HG02870 (cell line): ENCODE measurements around the gene GATAD2B.
"Not testable (repeated sequence)": the region's sequence is repeated elsewhere in the genome, so short reads cannot be mapped to it uniquely, and the experiment has no call there.

Experiments
- ATAC-seq: cut with Tn5 transposase; IDR thresholded peaks from one replicate; pipeline ENCODE4 v1.9.1; 2021; ENCODE audit warnings: mild to moderate bottlenecking, moderate library complexity; ENCODE audit not compliant: unreplicated experiment

Gene GATAD2B

DNA sequence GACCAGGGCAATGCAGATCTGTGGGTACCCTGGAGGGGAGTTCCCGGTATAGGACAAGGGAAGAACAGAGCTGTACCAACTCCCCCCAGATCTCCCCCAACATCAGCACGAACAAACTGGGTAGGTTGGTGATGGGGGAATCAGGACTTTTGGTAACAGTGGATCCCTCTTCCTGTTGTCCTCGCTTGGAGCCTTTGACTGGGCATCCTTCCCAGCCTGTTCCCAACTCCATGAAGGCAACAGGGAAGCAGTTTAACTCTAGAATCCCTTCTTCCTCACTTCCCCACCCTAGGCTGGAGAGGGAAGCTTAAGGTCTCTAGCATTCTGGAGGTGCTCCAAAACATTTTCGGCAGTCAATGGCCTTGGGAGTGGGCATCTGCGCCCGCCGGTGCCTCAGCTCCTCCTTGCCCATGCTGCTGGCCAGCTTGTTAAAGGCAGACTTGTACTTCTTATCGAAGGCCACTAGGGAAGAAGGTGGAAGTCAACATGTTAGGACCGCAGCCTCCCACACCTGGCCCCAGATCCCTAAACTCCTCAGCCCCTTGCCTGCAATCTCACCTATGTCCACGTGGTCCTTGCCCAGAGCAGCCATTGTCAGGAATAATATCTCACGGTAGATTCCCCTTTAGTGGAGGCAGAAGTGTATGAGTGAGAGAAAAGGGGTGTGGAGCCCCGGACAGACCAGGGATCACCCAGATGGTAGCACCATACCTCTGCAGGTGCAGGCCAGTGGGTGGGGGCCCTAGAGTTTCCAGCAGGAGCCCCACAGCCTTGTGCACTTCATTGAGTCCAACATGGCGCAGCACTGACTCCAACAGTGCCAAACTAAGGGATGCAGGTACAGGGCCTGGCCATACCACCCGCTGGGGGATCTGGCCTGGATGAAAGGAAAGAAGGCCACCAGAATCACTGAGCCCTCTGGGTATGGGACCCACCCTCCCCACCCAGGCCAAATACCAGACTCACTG is 7.5 kb upstream of the GATAD2B start:
- ATAC-seq = no peak

DNA sequence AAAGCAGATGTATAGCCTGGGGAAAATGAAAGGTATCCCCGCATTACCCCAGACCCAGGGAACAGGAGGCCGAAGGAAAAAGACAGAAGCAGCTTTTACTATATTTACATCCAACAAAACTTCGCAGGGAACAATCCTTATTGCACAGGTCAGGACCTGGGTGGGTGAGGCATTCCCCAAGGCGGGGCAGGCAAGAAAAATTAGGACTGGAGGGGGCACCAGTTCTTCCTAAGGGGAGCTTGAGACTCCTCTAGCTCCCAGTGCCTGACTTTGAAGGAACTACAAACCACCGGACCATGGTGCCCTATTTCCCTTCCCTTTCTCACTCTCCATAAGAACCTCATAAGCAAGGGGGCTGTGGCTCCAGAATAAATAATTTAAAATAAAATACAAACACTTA is 6.7 kb upstream of the GATAD2B start:
- no peak for ATAC-seq

DNA sequence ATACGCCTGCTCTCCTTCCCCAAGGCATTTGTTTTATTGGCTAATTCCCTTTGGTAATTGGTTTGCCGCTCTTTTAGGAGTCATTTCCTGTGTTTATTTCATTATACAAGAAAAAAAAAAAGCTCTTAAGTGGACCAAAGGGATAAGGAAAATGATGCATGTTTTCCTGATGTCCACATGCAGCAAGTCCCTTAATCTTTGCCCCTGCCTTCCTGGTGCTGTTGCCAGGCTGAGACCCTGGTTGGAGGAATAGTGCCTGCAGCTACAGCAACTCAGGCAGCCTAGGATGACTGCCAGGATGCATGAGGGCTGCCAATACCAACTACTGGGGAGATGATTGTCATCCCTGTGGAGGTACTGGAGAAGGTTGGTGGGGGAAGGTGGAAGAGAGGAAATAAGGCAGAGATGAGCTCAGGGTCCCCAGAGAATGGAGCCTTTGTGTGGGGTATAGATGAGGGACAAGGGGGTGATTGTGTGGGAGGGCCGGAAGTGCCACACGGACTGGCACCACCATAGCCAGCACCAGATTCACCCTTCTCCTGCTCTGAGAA is 6.1 kb upstream of the GATAD2B start:
- ATAC-seq = no peak

DNA sequence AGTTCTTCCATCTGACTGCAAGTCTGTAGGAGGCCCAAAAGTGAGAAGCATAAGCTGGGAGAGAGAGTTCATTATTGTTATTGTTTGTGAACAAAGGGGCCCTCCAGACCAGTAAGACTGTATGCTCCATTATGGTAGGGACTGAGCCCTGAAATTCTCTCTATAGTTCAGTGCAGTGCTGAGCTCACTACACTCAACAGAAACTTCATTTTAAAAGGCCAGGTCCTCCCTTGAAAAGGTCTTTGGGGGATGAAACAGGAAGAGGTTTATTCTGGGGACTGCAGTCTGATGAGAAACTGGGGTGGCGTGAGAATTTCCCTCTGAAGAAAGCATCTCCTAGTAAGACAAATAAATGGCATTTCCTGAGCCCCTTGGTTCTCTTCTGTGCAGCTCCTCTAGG is 5.5 kb upstream of the GATAD2B start:
- ATAC-seq = no peak

DNA sequence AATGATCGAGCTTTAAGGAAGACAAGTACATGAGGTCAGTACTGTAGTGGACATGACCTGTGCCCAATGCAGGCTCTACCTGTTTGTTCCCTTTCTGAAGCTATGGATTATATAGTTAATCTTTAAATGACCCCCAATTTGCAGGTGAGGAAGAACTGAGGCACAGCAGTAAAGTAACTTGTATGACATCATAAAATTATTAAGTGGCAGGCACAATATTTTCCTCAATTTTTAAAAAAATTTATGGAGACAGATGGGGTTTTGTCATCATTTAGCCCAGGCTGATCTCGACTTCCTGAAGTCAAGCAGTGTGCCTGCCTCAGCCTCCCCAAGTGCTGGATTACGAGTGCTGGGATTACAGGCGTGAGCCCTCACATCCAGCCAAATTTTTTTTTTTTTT is 3.6 kb upstream of the GATAD2B start:
- no peak for ATAC-seq

DNA sequence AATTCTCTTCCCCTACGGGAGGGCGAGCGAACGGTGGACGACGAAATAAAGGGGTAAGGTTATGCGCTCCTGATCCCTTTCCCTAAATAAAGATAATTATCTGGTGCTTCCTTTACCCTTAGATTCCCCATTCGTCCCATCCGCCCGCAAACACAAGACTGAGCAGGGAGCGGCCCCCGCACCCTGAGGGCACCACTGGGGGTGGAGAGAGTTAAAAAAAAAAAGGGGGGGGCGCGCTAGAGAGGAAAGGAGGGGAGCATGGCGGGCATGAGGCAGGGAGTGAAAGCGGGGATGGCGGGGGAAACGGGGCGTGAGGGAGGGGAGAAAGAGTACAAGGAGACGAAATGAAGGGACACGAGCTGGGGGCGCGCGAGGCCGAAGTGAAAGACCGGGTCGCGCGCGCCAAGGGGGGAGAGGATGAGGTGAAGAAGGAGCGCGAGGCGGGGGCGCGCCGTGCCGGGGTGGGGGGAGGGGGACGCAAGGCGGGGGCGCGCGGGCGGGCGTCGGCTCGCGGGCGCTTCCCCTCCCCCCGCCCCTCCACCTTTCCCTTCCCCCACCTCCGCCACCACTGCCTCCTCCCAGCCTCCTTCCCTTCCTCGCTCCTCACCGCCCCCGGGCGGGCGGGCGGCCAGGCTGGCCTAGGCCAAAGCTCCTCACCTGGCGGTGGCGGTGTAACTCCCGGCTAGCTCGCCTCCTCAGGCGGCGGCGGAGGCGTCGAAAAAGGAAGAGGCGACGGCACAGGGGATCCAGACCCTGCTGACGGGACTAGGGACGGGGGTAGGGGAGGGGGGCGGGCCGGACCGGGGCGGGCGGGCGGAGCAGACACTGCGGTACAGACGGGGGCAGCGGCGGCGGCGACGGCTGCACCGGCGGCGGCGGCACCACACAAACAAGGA is 448 bp downstream of the GATAD2B start:
- peak; percentile 8 for ATAC-seq

DNA sequence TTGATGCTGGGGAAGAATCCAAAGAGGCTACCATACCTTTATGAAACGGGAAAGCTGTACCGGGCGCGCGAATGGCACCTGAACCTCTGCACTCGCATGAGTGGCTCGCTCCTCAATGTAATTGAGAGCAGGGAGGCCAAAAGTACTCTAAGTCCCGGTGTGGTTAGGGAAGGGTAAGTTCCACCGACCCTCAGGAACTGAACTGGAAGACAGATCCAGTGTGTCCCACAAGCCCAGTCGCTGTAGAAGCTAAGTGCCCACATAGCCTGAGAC is 1.0 kb downstream of the GATAD2B start:
- no peak for ATAC-seq

DNA sequence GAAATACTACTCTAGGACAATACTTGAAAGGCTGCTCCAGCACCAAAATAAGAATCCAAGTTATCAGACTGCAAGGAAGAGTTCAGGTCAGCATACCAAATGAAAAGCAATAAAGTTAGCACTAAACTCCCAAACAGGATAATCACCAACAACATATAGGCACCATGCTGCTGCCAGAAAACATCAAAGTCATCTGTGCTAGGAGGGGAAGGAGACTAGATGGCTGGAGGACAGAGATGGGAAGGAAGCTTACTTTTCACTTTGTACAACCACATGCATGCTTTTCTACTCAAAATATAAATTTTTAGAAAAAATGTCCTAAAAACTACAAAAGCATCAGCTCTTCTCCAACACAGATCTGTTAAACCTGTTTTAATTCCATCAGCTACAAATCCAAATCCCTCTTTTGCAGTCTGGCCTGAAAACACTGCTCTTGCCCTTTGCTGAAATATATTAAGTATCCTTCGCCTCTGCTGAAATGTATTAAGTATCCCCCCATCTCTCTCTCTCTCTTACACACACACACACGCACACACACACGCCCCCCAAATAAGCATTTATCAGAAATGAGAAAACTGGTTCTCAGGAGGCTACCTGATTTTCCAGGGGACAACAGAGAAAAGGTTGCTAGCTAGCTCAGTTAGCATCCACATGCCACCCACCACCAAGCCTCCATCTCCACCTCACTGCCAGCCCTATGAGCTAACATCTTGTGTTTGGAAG is 1.5 kb downstream of the GATAD2B start:
- no peak for ATAC-seq

DNA sequence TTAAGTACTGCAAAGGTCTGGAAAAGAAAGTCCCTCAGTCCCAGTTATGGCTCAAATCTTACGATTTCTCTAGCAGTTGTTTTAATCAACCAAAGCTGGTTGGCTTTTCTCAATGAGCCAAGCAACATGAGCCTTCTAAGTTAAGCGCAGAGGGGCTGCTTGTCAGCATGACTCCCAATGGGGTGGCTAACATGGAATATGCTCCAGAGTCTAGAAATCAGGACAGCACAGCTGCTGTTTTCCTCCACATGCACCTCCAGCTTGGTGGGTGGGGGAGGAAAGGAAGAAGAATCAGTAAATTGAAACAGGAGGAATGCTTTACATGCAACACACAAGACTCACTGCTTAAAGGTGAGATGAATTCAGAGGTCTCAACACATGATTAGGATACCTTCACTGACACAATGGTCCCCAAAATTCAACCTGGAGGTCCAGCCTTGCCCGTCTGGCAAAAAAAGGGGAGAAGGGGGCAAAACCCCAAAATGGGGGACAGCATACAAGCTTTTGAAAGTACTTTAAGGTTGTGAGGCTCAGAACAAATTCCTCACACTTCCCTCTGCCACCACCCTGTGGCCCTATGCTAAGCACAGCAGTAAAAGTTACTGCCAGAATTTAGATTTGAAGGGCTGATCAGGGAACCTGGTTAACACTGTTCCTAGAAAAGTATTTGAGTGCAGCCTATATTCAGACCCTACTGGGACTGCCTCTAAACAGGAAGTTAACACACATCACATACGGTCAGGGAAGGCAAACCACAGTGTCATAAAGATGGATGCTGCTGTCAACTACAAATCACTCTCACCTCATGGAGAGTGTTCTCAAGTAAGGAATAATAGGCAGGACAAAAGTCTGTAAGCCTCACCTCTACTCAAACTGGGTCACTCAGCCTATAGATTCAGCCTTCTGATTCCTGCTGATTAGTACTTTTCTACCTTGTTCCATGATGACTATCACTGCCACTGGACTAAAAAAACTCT is 2.6 kb downstream of the GATAD2B start:
- no peak for ATAC-seq

DNA sequence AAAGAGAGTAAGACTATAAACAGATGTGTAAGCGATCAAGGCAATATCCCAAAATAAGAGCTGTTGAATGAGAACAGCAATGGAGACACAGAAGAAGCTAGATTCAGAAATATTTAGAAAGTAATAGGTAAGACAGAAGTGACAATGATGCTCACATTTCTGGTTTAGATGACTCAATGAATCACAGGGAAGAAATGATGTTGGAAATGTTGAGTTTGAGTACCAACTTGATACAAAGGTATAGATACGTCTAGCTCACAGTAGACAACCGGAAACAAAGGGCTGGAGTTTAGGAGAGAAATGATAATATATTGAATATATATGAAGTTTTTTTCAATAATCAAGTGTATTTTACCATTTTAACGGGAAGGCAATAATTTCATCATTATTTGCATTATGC is 6.5 kb downstream of the GATAD2B start:
- no peak for ATAC-seq

DNA sequence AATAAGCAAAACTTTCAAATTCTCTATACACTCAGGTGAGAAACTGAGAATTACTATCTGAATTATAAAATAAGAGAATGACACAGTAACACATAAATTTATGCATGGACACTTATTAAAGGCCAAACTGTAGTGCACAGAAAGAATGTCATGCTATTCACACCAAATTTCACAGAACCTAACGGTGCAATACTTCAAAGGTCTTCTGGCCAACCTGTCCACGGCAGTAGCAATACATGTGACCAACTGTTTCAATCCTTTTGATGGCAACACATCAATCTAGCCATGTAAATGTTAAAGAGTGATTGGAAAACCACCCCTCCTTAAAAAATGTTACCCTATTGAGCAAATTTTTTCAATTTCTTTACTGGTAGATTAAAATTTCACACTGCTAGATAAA is 10.4 kb downstream of the GATAD2B start:
- ATAC-seq = no peak

DNA sequence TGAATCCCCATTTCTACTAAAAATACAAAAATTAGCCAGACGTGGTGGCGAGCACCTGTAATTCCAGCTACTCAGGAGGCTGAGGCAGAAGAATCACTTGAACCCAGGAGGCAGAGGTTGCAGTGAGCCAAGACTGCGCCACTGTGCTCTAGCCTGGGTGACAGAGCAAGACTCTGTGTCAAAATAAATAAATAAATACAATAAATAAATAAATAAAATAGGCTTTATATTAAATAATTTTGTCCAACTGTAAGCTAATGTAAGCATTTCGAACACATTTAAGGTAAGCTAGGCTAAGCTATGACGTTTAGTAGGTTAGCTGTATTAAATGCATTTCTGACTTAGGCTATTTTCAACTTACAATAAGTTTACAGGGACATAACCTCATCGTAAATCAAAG is 12.2 kb downstream of the GATAD2B start:
- ATAC-seq = not testable (repeated sequence)

DNA sequence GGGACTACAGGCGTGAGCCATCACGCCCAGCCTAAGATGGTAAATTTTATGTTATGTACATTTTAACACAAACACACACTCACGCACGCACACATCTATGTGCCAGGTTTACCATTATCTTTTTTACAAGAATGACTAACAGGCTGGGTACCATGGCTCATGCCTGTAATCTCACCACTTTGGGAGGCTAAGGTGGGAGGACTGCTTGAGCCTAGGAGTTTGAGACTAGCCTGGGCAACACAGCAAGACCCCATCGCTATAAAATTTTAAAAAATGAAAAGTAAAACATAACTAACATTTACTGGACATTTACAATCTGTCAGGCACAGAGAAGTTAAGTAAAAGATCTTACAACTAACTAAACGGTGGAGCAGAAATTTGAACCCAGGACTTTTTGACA is 14.7 kb downstream of the GATAD2B start:
- no peak for ATAC-seq

DNA sequence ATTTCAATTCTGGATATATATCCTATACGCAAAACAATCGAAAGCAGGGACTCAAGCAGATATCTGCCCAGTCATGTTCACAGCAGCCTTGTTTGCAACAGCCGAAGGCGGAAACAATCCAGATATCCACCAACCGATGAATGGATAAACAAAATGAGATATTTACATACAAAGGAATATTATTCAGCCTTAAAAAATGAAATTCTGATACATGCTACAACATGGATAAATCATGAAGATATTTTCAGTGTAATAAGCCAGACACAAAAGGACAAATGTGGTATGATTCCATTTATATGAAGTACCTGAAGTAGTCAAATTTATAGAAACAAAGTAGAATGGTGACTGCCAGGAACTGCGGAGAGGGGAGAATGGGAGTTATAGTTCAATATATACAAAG is 15.6 kb downstream of the GATAD2B start:
- no peak for ATAC-seq

DNA sequence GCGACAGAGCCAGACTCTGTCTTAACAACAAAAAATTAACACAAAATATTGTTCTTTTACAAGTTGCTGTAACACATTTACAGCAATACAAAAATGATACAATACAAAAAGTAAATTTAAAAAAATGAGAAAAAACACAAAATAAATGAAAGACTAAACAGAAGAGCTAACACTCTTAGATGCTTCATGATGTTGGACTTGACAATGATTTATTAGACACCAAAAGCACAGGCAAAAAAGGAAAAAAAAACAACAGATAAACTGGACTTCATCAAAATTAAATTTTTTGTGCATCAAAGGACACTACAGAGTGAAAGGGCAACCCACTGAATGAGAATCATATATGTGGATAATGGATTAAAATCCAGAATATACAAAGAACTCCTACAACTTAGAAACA is 16.4 kb downstream of the GATAD2B start:
- ATAC-seq = no peak

DNA sequence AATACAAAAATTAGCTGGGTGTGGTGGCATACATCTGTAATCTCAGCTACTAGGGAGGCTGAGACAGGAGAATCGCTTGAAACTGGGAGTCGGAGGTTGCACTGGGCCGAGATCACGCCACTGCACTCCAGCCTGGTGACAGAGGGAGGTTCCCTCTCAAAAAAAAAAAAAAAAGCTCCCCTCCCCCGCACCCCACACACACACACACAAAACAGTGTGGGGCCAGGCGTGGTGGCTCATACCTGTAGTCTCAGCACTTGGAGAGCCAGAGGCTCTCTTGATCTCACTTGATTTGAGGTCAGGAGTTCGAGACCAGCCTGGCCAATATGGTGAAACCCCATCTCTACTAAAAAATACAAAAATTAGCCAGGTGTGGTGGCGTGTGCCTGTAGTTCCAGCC is 16.9 kb downstream of the GATAD2B start:
- ATAC-seq = not testable (repeated sequence)

DNA sequence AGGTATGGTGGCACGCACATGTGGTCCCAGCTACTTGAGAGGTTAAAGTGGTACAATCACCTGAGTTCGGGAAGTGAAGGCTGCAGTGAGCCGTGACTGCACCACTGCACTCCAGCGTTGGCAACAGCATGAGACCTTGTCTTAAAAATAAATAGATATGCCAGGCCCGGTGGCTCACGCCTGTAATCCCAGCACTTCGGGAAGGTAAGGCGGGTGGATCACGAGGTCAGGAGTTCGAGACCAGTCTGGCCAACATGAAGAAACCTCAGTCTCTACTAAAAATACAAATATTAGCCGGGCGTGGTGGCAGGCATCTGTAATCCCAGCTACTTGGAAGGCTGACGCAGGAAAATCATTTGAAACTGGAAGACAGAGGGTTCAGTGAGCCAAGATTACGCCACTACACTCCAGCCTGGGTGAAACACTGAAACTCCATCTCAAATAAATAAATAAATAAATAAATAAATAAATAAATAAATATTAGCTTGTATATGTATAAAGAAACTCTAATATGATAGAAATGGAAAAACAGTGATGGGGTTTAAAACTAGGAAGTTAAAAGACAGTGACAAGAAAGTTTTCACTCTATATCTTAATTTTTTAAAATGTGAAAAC is 18.8 kb downstream of the GATAD2B start:
- ATAC-seq = no peak

DNA sequence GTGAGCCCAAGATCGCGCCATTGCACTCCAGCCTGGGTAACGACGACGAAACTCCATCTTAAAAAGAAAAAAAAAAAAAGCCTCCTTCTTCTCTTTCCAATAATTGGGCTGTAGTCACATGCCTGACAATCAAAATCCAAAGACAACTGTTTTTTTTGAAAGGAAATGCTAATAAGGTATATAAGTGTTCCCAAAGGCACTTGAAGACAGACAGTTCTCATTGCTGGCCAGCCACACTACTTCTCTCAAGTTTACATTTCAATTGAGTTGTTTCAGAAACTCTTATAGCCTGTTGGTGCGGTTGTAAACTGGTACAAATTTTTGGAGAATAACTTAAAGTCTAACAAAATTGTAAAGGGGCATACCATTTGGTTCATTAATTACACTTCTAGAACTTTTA is 23.3 kb downstream of the GATAD2B start:
- ATAC-seq = no peak

DNA sequence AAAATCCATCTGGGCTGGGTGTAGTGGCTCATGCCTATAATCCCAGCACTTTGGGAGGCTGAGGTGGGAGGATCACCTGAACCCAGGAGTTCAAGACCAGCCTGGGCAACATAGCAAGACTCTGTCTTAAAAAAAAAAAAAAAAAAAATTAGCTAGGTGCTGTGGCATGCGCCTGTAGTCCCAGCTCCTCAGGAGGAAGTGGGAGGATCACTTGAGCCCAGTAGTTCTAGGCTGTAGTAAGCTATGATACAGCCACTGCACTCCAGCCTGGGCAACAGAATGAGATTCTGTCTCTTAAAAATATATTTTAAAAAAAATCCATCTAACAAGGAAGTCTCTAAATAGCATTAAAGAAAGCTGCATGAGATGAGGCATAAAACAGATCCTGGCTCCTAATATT is 26.9 kb downstream of the GATAD2B start:
- not testable (repeated sequence) for ATAC-seq
